Kidney capillary endothelial cell (primary cell): ENCODE data around the gene PRSS37.
"Not testable (repeated sequence)": the region's sequence is repeated elsewhere in the genome, so short reads cannot be mapped to it uniquely, and the experiment has no call there.

ENCODE experiments used
- DNase-seq: peaks from one replicate; pipeline ENCODE4 v3.0.0-alpha.2; 2018; ENCODE audit warnings: low spot score

Gene PRSS37, protein sequence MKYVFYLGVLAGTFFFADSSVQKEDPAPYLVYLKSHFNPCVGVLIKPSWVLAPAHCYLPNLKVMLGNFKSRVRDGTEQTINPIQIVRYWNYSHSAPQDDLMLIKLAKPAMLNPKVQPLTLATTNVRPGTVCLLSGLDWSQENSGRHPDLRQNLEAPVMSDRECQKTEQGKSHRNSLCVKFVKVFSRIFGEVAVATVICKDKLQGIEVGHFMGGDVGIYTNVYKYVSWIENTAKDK

DNA sequence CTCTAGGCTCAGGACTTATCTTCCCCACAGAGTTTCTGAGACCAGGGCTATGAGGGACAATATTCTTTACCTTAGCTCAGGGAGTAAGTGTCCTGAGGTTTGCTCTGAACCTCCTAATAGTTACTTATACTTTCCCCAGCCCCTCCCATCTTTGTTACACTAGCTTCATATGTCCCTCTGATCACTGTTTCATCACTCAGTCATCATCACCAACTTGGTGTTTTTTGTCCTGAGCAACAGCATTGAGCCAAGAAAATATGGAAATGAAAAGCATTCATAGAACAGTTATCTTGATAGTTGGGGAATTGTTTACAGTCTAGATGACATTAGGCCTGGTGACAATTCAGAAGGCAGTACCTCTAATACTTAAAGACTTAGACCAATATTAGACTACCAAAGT is at the start of gene PRSS37:
PRSS37 (minus strand) TSS at position 101 of the 400 bp plus-strand sequence. CDS start 436 bp downstream, outside the sequence.
- DNase-seq = no peak

DNA sequence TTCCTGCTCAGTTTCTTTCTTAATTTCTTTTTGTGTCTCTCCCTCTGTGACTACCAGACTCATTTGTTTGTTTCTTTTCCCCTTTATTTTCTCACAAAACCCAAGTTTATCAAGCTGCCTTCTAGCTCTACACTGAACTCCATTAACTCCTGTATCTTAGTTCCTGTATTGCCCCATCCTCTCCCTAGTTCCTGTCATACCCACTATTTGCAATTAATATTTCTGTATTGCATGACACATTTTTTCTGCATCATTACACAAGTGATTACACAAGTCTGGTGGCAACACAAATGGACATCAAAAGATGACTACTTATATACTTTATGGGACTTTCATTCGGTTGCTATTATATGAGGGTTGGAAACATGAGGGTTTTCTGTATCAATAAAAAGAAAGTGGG is 48.0 kb upstream of the PRSS37 start:
- DNase-seq = no peak

DNA sequence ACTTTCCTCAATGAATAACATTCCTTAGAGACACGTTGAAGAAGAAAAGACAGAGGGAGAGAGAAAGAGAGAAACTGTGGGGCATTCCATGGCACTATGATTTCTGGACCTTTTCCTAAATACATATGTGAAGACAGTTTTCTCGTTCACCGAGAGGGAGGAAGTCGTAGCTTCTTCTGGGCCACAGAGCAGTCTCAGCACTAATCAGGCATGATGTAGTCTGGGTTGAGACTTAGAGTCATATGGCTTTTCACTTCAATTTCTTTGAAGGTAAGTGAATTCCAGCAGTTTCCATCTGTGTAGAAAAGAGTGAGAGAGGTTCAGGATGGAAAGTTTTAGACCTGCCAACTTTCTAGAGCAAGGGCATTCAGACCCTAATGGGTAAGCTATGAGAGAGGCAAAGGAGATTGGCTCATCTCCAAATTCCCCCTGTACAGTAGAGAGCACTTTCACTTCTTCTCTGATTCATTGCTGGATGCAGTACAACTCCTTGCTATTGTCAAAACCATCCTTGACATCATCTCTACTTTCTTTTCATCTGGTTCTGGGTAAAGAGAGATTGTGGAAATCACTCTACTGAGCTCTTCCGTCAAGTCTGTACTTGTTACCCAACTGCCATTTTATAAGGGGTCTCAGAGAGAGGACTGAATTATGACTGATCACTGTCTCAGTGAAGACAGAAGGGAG is 43.4 kb upstream of the PRSS37 start:
- no peak for DNase-seq

GRCh38 chr7:141880960-141881359 is 39.7 kb upstream of the PRSS37 start:
- DNase-seq = no peak

DNA sequence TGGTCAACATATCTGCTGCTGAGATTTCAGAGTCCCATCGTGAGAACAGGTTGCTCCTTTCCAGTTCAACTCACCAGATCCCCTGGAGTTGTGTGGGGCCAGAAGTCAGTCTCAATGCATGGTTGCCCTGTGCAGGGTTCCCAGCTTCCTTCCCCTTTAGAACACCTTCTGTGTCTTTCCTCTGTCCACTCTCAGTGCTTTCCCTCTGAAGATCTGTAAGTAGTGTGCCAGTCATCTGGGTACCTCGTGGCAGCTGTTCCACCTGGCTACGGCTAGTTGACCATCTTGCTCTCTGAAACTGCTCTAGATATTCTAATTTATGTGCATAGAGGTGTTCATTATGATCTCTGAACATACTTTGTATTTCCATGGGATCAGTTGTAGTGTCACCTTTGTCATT is 36.1 kb upstream of the PRSS37 start:
- DNase-seq = no peak

DNA sequence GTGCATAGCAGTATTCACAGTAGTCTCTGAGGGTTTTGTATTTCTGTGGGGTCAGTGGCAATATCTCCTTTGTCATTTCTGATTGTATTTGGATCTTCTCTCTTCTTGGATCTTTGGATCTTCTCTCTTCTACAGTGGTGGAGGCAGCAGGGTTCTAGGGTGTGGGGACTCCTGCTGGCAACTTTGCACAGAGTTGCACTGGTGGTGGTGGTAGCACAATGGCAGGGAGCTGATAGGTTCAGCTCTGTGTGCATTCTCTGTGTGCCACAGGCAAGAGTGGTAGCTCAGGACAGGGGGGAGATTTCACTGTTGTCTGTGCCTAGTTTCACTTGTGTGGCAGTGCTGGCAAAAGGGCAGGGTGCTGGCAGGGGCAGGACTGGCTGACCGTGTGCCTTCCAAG is 35.1 kb upstream of the PRSS37 start:
- no peak for DNase-seq

DNA sequence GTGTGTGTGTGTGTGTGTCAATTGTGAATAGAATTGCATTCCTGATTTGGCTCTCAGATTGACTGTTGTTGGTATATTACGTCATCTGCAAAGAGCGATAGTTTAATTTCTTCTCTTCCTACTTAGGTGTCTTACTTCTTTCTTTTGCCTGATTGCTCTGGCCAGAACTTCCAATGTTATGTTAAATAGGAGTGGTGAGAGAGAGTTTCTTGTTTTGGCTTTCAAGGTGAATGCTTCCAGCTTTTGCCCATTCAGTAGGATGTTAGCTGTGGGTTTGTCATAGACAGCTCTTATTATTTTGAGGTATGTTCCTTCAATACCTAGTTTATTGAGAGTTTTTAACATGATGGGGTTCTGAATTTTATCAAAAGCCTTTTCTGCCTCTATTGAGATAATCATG is 34.2 kb upstream of the PRSS37 start:
- DNase-seq = no peak

- DNase-seq = no peak
These were observed 33.5 kb upstream of the PRSS37 start for GRCh38 chr7:141874787-141875186.

DNA sequence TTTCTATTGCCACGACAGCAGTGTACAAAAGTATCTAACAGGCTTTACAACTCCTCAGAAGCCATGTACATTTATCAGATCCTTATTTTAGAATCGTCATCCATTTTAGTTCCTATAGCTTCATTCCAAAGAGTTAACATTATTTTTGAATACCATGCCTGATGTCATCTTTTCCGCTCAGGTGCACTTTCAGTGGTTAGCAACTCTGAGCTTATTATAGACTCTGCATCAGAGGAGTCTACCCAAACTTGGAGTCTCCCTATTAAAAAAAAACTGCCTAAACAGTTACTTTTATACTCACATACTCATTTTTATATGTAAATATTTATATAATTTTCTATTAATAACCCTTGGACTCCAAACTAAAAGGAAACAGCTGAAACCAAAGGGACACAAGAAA is 31.6 kb upstream of the PRSS37 start:
- no peak for DNase-seq

DNA sequence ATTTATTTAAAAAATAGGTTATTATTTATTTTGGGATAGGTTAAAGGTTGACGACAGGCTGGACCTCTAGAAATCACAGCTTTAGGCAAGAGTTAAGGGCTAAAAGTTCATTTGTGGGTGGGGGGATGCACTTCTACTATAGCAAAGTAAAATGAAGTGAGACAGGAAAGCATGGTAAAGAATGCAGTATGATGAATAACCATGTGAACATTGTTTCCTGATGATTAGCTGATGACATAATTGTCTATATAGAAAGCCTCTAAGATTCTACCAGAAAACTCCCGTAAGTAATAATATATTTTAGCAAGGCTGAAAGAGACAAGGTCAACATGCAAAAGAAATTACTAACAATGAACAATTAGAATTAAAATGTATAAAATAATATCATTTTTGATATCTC is 25.7 kb upstream of the PRSS37 start:
- peak; percentile 14 for DNase-seq

DNA sequence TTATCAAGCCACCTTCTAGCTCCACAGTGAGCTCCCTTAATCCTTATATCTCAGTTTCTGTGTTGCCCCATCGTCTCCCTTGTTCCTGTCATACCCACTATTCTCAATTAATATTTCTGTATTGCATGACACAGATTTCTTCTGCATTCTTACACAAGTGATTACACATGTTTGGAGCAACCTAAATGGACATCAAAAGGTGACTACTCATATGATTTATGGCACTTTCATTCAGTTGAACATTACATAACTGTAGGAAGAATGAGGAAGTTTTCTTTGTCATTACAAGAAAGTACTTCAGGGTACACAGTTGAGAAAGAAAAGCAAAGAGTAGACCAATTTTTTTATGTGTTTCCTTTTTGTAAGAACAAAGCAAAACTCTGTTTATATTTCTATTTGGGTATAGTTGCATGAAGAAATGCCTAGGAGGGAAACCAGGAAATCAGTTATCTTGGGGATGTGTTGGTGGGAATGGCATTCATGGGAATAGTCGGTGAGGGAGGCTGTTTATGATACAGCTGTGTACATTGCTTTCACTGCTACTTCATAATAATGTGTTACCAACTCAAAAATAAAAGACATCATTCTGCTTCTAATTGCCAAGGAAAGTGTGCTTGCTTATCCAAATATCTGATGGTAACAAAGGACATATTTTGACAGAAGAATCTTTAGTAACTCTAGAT is 23.6 kb upstream of the PRSS37 start:
- peak; percentile 4 for DNase-seq

DNA sequence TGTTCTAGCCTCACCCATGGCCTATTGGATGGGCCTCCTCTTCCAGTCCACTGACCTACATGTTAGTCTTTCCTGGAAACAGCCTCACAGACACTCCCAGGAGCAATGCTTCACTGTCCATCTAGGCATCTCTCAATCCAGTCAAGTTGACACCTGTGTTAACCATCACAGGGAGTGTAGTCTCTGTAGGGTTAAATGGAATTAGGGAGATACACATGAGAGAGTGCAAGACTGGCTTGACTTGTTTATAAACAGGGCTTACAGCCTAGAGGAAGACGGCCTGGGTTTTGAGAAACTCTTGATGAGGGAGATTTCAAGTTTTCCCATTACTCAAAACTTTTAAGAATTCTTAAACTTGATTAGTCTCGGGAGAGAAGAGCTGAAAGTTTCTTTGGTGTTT is 18.9 kb upstream of the PRSS37 start:
- no peak for DNase-seq

DNA sequence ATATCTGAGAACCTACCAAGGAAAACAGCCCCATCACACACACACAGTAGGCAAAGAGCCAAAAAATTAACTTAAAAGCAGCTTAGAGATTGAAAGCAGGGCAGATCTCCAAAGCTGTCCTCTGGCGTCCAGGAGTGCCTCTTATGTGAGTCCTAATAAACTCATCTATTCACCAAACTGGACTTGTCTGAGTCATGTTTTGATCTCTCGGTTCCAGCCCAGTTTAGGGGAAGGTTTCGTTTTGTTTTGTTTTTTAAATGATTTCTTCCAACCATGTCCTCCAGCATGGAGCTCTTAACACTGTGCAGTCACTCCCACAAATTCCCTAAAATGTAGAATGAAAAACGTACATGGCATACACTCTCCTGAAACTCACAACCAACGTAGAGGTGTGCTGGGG is 6.7 kb upstream of the PRSS37 start:
- no peak for DNase-seq

- DNase-seq = no peak
These were observed 3.0 kb upstream of the PRSS37 start for GRCh38 chr7:141844256-141844655.

- DNase-seq = no peak
These were observed 1.6 kb upstream of the PRSS37 start for GRCh38 chr7:141842904-141843303.

DNA sequence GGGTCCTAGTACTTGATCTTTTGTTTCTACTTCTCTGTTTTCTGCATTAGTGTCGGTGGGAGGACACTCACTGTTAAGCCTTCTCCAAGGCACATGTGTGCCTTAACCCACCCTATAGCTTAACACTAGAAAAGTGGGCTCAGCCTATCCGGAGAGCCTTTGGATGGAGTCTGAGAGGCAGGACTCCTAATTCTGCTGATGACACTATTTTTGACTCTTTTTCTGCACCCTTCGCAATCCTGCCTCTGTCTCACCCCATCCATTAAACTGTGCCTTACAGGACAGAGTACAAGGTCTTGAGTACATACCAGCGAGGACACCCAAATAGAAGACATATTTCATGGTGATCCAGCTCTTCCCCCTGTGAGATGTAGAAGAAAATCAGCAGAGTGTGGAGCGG is 577 bp downstream of the PRSS37 start:
- no peak for DNase-seq

DNA sequence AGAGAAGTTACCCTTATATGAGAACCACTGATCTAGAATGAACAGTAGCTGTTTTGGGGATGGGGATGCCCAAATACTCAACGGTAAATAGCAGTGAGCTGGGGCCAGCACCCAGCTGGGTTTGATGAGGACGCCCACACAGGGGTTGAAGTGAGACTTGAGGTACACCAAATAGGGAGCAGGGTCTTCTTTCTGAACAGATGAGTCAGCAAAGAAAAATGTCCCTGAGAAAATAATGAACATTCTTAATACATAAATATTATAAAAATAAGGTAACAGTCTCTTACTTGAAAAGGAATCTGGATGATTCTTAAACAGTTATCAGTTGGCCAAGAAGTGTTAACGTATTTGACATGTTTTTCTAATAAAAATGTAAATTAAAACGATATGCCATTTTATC is 2.0 kb downstream of the PRSS37 start:
- DNase-seq = no peak

DNA sequence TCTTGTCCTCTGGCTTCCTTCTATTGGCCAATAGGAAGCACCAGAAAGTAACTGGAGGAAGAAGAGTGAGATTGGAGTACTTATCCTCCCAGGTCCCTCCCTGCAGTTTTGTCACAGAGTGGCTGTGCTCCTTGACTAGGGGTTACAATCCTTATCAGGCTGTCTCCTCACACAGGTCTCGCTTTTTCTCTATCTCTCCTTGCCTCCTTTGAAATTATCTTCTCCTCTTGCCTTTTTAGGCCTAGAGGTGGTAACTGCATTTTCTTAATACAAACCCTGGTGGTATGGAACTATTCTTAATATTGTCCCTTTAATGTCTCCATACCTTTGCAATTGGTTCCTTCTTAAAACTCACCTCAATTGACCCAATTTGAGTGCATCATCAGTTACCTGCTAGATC is 2.7 kb downstream of the PRSS37 start:
- DNase-seq = no peak

DNA sequence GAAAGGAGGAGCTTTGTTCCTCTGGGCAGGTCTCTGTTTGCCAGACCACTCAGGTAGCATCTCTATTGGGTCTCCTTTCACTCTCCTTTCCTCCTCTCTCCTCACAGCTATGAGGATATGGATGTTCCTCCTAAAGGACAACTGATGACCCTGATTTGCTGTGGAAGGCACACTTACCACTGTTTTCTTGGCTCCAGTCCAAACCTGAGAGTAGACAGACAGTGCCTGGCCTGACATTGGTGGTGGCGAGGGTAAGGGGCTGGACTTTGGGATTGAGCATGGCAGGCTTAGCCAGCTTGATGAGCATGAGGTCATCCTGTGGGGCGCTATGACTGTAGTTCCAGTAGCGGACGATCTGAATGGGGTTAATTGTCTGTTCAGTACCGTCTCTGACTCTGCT is 3.6 kb downstream of the PRSS37 start:
- DNase-seq = no peak

- not testable (repeated sequence) for DNase-seq
These were observed 18.9 kb downstream of the PRSS37 start for GRCh38 chr7:141822432-141822831.

- DNase-seq = no peak
These were observed 21.2 kb downstream of the PRSS37 start for GRCh38 chr7:141820067-141820466.

DNA sequence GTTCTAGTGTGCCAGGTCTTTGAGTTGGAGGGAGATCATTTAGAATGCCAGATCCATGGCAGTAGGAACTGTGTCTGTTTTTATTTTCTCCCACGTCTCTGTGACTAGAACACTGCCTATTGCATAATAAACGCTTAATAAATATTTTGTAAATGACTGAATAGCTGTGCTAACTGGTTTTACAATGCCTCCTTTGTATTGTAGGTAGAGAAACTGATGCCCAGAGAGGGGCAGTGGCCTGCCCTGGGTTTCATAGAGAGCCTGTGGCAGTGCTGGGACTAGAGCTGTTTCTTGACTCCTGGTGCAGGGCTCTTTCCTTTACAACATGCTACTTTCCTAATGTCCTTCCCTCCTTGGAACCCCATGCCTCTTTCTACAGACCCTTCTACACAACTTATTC is 48.8 kb downstream of the PRSS37 start:
- DNase-seq = no peak

DNA sequence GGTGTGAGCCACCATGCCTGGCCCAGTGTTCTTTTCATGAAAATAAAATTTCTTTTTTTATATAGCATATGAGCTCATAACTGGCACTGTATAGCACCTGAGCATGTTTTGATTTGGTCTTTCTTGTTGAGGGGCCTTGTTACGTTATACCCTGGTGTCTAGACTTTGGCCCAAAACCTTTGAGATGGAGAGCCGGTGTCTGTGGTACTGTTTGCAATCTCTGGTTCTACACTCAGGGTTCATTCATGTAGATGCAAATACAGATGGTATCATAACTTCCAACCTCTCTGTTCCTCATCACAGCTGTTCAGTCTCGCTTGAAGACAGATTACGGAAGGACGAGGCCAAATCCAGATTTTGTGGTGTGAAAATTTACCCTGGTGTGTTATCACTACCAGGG is 51.4 kb downstream of the PRSS37 start, which contains the start of gene TAS2R5:
TAS2R5 (plus strand) TSS at position 301 of the 400 bp plus-strand sequence. CDS start 145 bp downstream, outside the sequence.
- DNase-seq = no peak
